Prostate gland (tissue), 2 donors: ENCODE data around the gene SUGCT. TPM values are rescaled to one million over a fixed set of nuclear protein-coding genes. Genes with fewer than 3 reads are reported as not detected.
"Not testable (repeated sequence)": the region's sequence is repeated elsewhere in the genome, so short reads cannot be mapped to it uniquely, and the experiment has no call there.

Experiments used
- DNase-seq: peaks from one replicate; pipeline ENCODE4 v3.0.0-alpha.2; 2019; ENCODE audit warnings: low spot score
- H3K27ac ChIP-seq, 2 donors: fragments of 200-600 bp; sonication (generic); 2 replicates each; pipeline ENCODE4 v1.5.1; 2017 to 2019
- H3K27me3 ChIP-seq: fragments of 200-600 bp; sonication (generic); replicated peaks from 2 replicates; pipeline ENCODE4 v1.5.1; 2019; ENCODE audit not compliant: insufficient read depth
- H3K36me3 ChIP-seq, 2 donors: fragments of 200-600 bp; sonication (generic); 1 replicate in 1 of 2; 2 replicates in 1 of 2; pipeline versions ENCODE4 v1.5.1 to v1.8.1; 2017 to 2019
- H3K4me1 ChIP-seq: fragments of 200-600 bp; sonication (generic); replicated peaks from 2 replicates; pipeline ENCODE4 v1.5.1; 2019
- H3K4me3 ChIP-seq, 2 donors: fragments of 200-600 bp; sonication (generic); 2 replicates each; pipeline ENCODE4 v1.5.1; 2017 to 2019
- H3K9me3 ChIP-seq: fragments of 200-600 bp; sonication (generic); 2 replicates; pipeline ENCODE4 v1.5.1; 2017
- POLR2A ChIP-seq: fragments of 450-650 bp; IDR thresholded peaks from one replicate; pipeline ENCODE4 v1.6.1; 2016; ENCODE audit warnings: antibody characterized with exemption, mild to moderate bottlenecking
- POLR2AphosphoS5 ChIP-seq: sonication (generic); formaldehyde crosslinking; IDR thresholded peaks from one replicate; pipeline ENCODE4 v1.6.1; 2017; ENCODE audit warnings: antibody characterized with exemption
- WGBS: methylation state at CpG from one replicate; pipeline ENCODE4 v1.1.5; 2018; 5-methylcytosine and 5-hydroxymethylcytosine counted together
- intact Hi-C: fragments of 100-400 bp; cut with DNase I; formaldehyde crosslinking; loops from one replicate; pipeline ENCODE4 v1.14.2; 2022
- total RNA-seq, 2 donors: library from RNA; depleted of rRNA; stranded (reverse); fragments of >200 nt; gene quantifications; one replicate each; pipeline ENCODE4 v1.1.0, GENCODE V29; 2016
- TF ChIP-seq, protein P1 (sequence below), 4 experiments: fragments of 200-600 bp in 2 of 4; fragments of 450-650 bp in 2 of 4; sonication (generic) in 2 of 4; IDR thresholded peaks; 1 replicate in 3 of 4; 2 replicates in 1 of 4; pipeline ENCODE4 v1.5.1; 2016 to 2019; ENCODE audit warnings: antibody characterized with exemption in 4 of 4, mild to moderate bottlenecking in 2 of 4, moderate library complexity in 2 of 4

SUGCT gene
- total RNA-seq, 2 donors from 2014 or later = 2.2 to 3.2 TPM

DNA sequence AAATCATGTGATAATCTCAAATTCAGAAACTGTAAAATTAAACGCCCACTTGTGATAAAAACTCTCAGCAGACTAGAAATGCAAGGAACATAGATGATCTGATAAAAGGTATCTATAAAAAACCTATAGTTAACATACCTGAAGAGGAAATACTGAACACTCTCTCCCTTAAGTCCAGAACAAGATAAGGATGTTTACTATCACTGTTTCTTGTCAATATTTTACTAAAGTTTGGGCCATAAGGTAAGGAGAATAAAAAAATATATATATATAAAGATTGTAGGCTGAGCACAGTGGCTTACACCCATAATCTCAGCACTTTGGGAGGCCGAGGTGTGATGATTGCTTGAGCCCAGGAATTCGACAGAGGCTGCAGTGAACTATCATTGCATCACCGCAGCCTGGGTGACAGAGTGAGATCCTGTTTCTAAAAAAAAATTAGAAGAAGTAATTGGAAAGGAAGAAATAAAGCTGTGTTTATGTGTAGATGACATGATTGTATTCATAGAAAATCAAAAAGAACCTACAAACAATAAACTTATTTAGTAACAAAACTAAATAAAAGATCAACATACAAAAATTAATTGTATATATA is 28.8 kb upstream of the SUGCT start:
- Histone ChIP-seq H3K4me3 (no peak overlapping the region), H3K9me3 (no peaks in the 10 kb centered on the region), H3K27ac (no peak overlapping the region), H3K27me3 (no peaks in the 10 kb centered on the region), H3K36me3 (no peaks in the 10 kb centered on the region), H3K4me1 (no peaks in the 10 kb centered on the region)
- no peak for DNase-seq
- 76% methylated on average over 4 of the region's 4 CpGs for WGBS
- TF ChIP-seq POLR2A (no peak), POLR2AphosphoS5 (no peak)
- TF ChIP-seq, protein P1, sequence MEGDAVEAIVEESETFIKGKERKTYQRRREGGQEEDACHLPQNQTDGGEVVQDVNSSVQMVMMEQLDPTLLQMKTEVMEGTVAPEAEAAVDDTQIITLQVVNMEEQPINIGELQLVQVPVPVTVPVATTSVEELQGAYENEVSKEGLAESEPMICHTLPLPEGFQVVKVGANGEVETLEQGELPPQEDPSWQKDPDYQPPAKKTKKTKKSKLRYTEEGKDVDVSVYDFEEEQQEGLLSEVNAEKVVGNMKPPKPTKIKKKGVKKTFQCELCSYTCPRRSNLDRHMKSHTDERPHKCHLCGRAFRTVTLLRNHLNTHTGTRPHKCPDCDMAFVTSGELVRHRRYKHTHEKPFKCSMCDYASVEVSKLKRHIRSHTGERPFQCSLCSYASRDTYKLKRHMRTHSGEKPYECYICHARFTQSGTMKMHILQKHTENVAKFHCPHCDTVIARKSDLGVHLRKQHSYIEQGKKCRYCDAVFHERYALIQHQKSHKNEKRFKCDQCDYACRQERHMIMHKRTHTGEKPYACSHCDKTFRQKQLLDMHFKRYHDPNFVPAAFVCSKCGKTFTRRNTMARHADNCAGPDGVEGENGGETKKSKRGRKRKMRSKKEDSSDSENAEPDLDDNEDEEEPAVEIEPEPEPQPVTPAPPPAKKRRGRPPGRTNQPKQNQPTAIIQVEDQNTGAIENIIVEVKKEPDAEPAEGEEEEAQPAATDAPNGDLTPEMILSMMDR (IDR thresholded peaks at IDR 0.05) = no peak
- intact Hi-C loops = no loop called here

DNA sequence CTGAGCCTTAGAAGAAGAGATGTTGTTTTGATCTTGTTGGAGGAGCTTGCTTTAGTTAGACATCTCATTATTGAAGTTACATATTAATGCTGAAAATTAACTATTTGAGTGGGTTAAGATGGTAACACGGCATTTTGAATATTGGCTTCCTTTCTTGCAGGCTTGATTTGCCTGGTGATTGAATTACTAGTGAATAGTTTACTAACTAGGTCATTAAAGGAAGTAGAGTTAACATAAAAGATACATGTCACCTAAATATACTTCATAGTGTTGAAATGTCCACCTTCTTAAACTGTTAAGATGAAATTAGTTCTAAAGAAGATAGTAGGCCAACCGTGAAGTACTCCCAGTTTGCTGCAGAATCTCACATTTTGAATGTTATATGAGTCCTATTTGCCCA is 18.9 kb upstream of the SUGCT start:
- WGBS = 90% methylated on average over 2 of the region's 2 CpGs
- Histone ChIP-seq H3K27ac (no peak overlapping the region), H3K9me3 (no peaks in the 10 kb centered on the region), H3K27me3 (no peaks in the 10 kb centered on the region), H3K36me3 (no peaks in the 10 kb centered on the region), H3K4me1 (no peaks in the 10 kb centered on the region), H3K4me3 (no peak overlapping the region)
- TF ChIP-seq POLR2AphosphoS5 = no peak
- TF ChIP-seq POLR2A = no peak
- TF ChIP-seq, protein P1 (IDR thresholded peaks at IDR 0.05) = no peak
- no peak for DNase-seq
- intact Hi-C loops = no loop called here

DNA sequence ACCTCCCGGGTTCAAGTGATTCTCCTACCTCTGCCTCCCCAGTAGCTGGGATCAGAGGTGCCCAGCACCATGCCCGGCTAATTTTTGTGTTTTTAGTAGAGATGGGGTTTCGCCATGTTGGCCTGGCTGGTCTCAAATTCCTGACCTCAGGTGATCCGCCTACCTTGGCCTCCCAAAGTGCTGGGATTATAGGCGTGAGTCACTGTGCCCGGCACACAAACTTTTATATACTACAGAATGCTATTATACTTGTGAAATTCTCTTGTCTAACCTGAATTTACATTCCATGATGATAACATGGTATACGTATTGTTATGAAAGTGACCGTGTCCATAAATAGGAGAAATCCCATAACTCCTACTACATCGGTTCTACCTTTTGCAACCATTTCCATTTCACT is 17.6 kb upstream of the SUGCT start:
- H3K36me3 ChIP-seq, H3K27ac ChIP-seq, H3K9me3 ChIP-seq, H3K27me3 ChIP-seq, DNase-seq, H3K4me1 ChIP-seq, intact Hi-C loops, H3K4me3 ChIP-seq: not testable (repeated sequence)
- 89% methylated on average over 9 of the region's 9 CpGs for WGBS

DNA sequence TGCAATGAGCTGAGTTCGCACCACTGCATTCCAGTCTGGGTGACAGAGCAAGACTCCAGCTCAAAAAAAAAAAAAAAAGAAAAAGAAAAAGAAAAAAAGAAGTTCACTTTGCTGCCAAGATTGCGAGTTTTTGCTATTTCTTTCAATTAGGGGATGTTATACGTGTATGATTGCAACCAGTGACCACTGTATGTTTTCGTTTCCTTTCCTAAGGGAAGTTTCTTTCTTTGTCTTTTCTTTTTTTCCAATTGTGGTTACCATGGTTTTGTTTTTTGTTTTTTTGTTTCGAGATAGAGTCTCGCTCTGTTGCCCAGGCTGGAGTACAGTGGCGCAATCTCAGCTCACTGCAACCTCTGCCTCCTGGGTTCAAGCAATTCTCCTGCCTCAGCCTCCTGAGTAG is 16.6 kb upstream of the SUGCT start:
- H3K4me3 ChIP-seq, intact Hi-C loops, H3K36me3 ChIP-seq, H3K9me3 ChIP-seq, H3K4me1 ChIP-seq, H3K27me3 ChIP-seq, DNase-seq, H3K27ac ChIP-seq: not testable (repeated sequence)
- 83% methylated on average over 7 of the region's 7 CpGs for WGBS

DNA sequence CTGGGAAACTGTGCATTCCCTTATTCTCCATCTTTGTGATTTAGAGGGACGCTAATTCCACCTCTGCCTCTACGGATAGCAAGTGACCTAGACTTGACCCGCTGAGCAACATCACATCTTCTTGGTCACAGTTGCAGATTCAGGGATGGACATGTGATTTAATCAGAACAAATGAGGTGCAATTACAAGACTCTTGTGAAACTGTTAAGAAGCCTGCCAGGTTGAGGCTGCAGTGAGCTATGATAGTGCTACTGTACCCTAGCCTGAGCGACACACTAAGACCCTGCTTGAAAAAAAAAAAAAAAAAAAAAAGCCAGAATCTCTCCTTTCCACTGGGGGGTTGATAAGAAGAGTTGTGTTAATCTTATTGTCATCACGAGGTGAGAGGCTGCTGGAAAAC is 14.8 kb upstream of the SUGCT start:
- H3K4me1 ChIP-seq = no peaks in the 10 kb centered on the region

DNA sequence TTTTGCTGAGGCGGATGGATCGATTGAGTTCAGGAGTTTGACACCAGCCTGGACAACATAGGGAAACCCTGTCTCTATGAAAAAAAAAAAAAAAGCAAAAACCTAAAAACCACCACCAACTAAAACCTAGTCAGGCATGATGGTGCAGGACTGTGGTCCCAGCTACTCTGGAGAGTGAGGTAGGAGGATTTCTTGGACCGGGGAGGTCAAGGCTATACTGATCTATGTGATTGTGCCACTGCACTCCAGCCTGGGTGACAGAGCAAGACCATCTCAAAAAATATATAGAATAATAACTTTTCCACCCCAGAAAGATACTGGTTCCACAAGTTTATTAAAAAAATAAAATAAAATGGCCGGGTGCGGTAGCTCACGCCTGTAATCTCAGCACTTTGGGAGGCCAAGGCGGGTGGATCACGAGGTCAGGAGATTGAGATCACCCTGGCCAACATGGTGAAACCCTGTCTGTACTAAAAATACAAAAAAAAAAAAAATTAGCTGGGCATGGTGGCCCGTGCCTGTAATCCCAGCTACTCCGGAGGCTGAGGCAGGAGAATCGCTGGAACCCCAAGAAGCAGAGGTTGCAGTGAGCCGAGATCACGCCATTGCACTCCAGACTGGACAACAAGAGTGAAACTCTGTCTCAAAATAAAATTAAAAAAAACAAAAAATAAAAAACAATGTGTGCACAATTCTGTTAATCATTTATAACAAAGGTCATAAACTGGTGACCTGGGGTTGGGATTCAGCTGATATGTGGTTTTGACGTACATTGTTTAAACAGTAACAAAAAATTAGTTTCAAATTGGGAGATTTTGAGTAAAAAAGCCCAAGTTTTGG is 12.5 kb upstream of the SUGCT start:
- H3K4me1 ChIP-seq, H3K36me3 ChIP-seq, H3K9me3 ChIP-seq, H3K4me3 ChIP-seq, intact Hi-C loops, H3K27me3 ChIP-seq, DNase-seq, H3K27ac ChIP-seq: not testable (repeated sequence)
- 91% methylated on average over 14 of the region's 14 CpGs for WGBS

More for the DNA sequence above, 14.8 kb upstream of the SUGCT start:
- H3K27ac ChIP-seq = no peak overlapping the region
- TF ChIP-seq POLR2AphosphoS5 = no peak
- TF ChIP-seq POLR2A = no peak
- TF ChIP-seq, protein P1 (IDR thresholded peaks at IDR 0.05) = no peak
- WGBS = 86% methylated on average over 5 of the region's 5 CpGs
- no peaks in the 10 kb centered on the region for H3K9me3 ChIP-seq
- intact Hi-C loops = no loop called here
- H3K36me3 ChIP-seq = no peaks in the 10 kb centered on the region
- H3K27me3 ChIP-seq = no peaks in the 10 kb centered on the region
- H3K4me3 ChIP-seq = no peak overlapping the region
- DNase-seq = no peak
